CD4-positive, alpha-beta T cell treated with Interleukin-1 beta for 1 hour (primary cell): Measurements from ENCODE around the gene BIRC3.

Experiments
- DNase-seq, 2 donors: peaks; one replicate each; pipeline ENCODE4 v3.0.0-alpha.2; 2020 to 2022

BIRC3 gene

GRCh38 chr11:102317099-102317767 lies at the start of gene BIRC3:
Gene BIRC3, plus strand, starts transcription at chr11:102317484. Its CDS starts 7,026 bp downstream, at chr11:102324510.
- peak; percentile 97 to 98 for DNase-seq

GRCh38 chr11:102267609-102268008 lies 49.7 kb upstream of the BIRC3 start:
- no peak for DNase-seq

- DNase-seq = peak; percentile 88 to 89
These were observed 49.0 kb upstream of the BIRC3 start for GRCh38 chr11:102268083-102268984.

GRCh38 chr11:102268985-102269470 lies 48.3 kb upstream of the BIRC3 start:
- no peak for DNase-seq

- DNase-seq = no peak
These were observed 47.4 kb upstream of the BIRC3 start for GRCh38 chr11:102269927-102270326.

GRCh38 chr11:102272047-102272824 lies 45.0 kb upstream of the BIRC3 start:
- no peak for DNase-seq

- DNase-seq = no peak
These were observed 42.7 kb upstream of the BIRC3 start for GRCh38 chr11:102274628-102275027.

- DNase-seq = no peak
These were observed 40.9 kb upstream of the BIRC3 start for GRCh38 chr11:102276362-102276761.

GRCh38 chr11:102276783-102277182 lies 40.5 kb upstream of the BIRC3 start:
- DNase-seq = no peak

- DNase-seq = no peak
These were observed 37.6 kb upstream of the BIRC3 start for GRCh38 chr11:102279641-102280170.

GRCh38 chr11:102280245-102280833 lies 36.9 kb upstream of the BIRC3 start:
- DNase-seq = no peak

- DNase-seq = no peak
These were observed 34.2 kb upstream of the BIRC3 start for GRCh38 chr11:102283116-102283485.

GRCh38 chr11:102284008-102284407 lies 33.3 kb upstream of the BIRC3 start:
- DNase-seq = no peak

GRCh38 chr11:102286292-102286691 lies 31.0 kb upstream of the BIRC3 start:
- no peak for DNase-seq

GRCh38 chr11:102287964-102288724 lies 29.1 kb upstream of the BIRC3 start:
- peak; percentile 39 to 77 for DNase-seq

GRCh38 chr11:102288725-102289083 lies 28.6 kb upstream of the BIRC3 start:
- DNase-seq = no peak

- no peak for DNase-seq
These were observed 27.7 kb upstream of the BIRC3 start for GRCh38 chr11:102289592-102289991.

- no peak for DNase-seq
These were observed 25.5 kb upstream of the BIRC3 start for GRCh38 chr11:102291831-102292230.

- DNase-seq = no peak
These were observed 24.4 kb upstream of the BIRC3 start for GRCh38 chr11:102292933-102293332.

- DNase-seq = peak; percentile 39 to 80
These were observed 23.2 kb upstream of the BIRC3 start for GRCh38 chr11:102293873-102294601.

GRCh38 chr11:102295045-102295444 lies 22.2 kb upstream of the BIRC3 start:
- no peak for DNase-seq
